Spleen (tissue), 7 donors: ENCODE data around the gene HIPK3.

Experiments used
- POLR2A ChIP-seq, 3 donors: fragments of 450-650 bp; IDR thresholded peaks; one replicate each; pipeline ENCODE4 v1.5.1; 2017; ENCODE audit warnings: antibody characterized with exemption in 3 of 3, mild to moderate bottlenecking in 1 of 3
- TF ChIP-seq, protein P1 (sequence below), 11 experiments: fragments of 200-600 bp in 7 of 11; fragments of 450-650 bp in 4 of 11; sonication (generic) in 4 of 11; IDR thresholded peaks in 8 of 11; conservative IDR thresholded peaks in 3 of 11; 1 replicate in 7 of 11; 2 replicates in 4 of 11; pipeline versions ENCODE4 v1.4.0 to v1.8.0; 2016 to 2021; ENCODE audit warnings: antibody characterized with exemption in 11 of 11, inconsistent platforms in 4 of 11, mild to moderate bottlenecking in 1 of 11
- donor health status: DM: no; HTN: no; CAD: no; lungs with moderate emphysema.
- donor health status: DM: no; HTN: no; CAD: no.
- donor health status: DM: no; HTN: no; CAD: no.

DNA sequence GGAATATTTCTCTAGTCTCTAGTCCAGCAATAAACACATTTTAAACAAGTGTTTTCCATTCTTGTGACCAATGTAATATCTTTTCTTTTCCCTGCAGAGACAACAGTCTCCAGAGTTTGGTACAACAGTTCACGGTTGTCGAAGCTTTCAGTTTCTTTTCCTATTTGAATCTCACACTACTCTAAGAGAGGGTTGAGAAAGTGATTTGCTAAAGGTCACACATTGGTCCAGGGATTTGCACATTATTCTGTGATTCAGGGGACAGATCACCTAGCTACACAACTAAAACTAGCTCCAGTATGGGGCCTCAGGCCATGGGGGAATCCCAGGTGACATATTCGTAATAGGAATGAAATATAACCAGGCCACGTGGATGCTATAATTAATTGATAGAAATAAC is 132.5 kb downstream of the HIPK3 start:
- TF ChIP-seq POLR2A (IDR thresholded peaks at IDR 0.05), result no peak
- TF ChIP-seq, protein P1, sequence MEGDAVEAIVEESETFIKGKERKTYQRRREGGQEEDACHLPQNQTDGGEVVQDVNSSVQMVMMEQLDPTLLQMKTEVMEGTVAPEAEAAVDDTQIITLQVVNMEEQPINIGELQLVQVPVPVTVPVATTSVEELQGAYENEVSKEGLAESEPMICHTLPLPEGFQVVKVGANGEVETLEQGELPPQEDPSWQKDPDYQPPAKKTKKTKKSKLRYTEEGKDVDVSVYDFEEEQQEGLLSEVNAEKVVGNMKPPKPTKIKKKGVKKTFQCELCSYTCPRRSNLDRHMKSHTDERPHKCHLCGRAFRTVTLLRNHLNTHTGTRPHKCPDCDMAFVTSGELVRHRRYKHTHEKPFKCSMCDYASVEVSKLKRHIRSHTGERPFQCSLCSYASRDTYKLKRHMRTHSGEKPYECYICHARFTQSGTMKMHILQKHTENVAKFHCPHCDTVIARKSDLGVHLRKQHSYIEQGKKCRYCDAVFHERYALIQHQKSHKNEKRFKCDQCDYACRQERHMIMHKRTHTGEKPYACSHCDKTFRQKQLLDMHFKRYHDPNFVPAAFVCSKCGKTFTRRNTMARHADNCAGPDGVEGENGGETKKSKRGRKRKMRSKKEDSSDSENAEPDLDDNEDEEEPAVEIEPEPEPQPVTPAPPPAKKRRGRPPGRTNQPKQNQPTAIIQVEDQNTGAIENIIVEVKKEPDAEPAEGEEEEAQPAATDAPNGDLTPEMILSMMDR (IDR thresholded peaks at IDR 0.05 in 8 of 11, conservative IDR thresholded peaks at IDR 0.05 in 3 of 11), result no peak
